HG03039 (cell line): Measurements from ENCODE around the gene SPDYE6.
"Not testable (repeated sequence)": the region's sequence is repeated elsewhere in the genome, so short reads cannot be mapped to it uniquely, and the experiment has no call there.

Experiments
- ATAC-seq: cut with Tn5 transposase; IDR thresholded peaks from one replicate; pipeline ENCODE4 v1.9.1; 2021; ENCODE audit warnings: mild to moderate bottlenecking, moderate library complexity; ENCODE audit not compliant: unreplicated experiment

The SPDYE6 gene

GRCh38 chr7:102318482-102318971, 37.7 kb downstream of the SPDYE6 start:
- no peak for ATAC-seq

DNA sequence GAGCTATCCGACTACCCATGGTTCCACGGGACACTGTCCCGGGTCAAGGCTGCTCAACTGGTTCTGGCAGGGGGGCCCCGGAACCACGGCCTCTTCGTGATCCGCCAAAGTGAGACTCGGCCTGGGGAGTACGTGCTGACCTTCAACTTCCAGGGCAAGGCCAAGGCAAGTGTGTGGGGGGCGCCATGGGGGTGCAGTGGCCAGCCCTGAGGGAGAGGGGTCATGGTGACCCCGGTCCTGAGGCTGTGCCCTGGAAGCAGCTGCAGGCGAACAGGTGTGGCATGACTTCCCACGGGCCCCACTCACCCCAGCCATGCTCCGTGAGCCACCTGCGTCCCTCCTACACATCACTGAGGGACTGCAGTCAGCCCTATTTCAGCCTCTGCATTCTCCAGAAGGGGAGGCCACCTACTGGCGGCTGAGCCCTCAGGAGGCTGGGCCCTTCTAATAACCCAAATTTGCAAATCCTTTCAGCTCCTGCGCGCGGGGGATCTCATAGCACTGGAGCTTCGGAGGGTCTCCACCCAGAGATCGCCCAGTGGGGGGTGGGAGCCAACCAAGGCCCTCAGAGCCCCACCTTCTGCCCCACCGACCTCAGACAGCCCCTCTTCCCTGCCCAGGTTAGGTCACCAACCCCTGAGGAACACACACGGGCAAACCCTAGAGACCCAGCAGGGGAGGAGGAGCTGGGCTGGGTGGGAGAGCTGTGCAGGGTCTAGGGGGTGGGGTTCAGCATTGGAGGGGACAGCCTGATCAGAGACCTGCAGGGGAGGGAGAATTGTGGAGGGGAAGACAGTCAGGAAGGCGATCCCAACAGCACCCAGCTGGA, 38.8 kb downstream of the SPDYE6 start:
- no peak for ATAC-seq

DNA sequence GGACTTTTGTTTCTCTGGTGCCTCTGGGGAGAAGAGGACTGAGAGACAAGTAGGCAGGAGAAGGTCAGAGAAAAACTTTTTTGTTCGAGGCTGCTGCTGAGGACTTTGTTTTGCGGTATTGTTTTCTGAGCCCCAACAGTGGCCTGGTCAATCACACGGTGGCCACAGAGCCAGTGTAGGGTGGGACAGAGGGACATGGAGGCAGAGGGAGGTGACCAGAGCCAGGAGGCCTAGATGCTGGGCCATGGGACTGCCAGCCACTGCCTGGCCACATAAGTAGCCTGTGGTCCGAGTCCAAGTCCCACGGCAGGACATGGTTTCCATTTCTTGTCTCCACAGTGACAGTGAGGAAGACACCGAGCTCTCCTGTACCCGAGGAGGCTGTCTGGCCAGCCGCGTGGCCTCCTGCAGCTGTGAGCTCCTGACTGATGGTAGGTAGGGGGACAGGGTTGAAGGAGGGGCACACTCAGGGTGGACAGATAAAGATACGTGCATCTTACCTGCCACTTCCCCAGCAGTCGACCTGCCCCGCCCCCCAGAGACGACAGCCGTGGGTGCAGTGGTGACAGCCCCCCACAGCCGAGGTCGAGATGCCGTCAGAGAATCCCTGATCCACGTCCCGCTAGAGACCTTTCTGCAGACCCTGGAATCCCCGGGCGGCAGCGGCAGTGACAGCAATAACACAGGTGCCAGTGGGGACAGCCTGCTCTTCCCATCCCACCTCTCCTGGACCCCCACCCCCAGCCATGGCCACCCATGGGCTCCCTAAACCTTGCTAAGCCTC, 42.1 kb downstream of the SPDYE6 start:
- ATAC-seq, result no peak

- no peak for ATAC-seq
Observed at GRCh38 chr7:102312317-102312716, 43.9 kb downstream of the SPDYE6 start.

- ATAC-seq, result no peak
Observed at GRCh38 chr7:102310414-102310815, 45.8 kb downstream of the SPDYE6 start.

- peak; percentile 58 for ATAC-seq
Observed at GRCh38 chr7:102306916-102307677, 49.1 kb downstream of the SPDYE6 start.

DNA sequence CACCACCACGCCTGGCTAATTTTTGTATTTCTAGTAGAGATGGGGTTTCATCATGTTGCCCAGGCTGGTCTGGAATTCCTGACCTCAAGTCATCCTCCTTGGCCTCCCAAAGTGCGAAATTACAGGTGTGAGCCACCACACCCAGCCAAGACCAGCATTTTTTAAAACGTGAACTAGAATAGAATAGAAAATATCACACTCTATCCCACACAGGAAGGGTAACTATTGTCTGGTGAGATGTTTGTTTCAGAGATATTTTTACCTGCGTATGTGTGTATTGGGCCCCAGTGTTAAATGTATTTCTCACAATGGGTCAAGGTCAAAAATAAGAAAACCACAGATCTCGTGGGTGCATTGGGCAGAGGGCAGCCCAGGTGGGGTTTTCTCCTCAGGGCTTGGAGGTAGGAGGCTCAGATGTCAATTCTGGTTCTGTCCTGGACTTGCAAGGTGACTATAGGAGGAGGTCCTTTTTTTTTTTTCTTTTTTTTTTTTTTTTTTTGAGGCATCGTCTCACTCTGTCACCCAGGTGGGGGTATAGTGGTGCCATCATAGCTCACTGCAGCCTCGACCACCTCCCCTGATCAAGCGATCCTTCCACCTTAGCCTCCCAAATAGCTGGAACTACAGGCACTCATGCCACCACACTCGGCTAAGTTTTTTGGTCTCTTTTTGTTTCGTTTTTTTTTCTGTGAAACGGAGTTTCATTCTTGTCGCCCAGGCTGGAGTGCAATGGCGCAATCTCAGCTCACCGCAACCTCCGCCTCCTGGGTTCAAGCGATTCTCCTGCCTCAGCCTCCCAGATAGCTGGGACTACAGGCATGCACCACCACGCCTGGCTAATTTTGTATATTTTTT, 50.6 kb downstream of the SPDYE6 start:
- peak; percentile 35 for ATAC-seq

GRCh38 chr7:102304668-102305067, 51.6 kb downstream of the SPDYE6 start:
- ATAC-seq, result no peak

DNA sequence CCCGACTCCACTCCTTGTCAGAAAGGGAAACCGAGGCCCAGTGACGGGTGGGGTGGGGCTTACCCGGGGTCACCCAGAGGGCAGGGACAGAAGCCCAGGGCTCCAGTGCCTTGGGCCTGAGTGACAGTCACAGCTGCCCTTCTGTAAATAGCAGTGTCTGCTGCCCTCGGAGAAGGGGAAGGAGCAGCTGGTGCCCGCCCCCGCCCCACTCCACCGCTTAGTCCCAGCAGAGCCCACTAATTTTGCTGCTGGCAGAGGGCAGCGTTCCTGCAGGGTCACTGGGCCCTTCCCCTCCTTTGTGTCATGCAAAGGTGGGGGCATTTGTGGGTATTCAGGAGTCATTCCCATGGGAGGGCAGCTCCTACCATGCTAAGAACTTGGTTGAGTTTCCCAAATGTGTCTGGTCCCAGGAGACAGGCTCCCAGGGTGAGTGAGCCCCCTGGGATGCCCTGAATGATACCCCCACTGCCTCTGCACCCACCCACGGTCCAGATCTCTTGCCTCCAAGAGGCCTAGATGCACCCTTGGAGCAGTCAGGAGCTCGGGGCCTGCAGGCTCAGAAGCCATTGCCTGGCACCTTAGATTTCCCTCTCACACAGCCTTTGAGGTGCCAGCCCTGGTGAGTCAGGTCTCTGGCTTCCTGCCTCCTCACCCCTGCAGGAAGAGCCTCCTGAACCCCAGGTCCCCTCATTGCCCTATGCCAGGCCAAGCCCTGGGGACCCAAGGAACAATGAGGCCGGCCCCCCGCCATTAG, 52.4 kb downstream of the SPDYE6 start:
- no peak for ATAC-seq

DNA sequence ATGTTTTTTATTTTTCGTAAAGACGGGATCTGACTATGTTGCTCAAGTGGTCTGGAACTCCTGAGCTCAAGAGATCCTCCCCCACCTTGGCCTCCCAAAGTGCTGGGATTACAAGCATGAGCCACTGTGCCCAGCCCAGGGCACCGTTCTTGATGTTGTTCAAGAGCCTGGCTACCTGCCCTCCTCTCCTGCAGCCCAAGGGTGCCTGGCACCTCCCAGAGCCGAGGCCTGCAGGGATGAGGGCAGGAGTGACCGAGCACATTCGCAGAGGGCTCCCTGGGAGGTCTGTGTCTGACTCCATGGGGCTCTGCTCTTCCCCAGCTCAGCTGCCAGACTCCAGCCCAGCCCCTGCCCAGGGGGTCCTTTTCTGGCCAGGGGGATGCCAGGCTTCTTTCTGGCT, 54.2 kb downstream of the SPDYE6 start:
- ATAC-seq, result no peak

- not testable (repeated sequence) for ATAC-seq
Observed at GRCh38 chr7:102301367-102301766, 54.9 kb downstream of the SPDYE6 start.

DNA sequence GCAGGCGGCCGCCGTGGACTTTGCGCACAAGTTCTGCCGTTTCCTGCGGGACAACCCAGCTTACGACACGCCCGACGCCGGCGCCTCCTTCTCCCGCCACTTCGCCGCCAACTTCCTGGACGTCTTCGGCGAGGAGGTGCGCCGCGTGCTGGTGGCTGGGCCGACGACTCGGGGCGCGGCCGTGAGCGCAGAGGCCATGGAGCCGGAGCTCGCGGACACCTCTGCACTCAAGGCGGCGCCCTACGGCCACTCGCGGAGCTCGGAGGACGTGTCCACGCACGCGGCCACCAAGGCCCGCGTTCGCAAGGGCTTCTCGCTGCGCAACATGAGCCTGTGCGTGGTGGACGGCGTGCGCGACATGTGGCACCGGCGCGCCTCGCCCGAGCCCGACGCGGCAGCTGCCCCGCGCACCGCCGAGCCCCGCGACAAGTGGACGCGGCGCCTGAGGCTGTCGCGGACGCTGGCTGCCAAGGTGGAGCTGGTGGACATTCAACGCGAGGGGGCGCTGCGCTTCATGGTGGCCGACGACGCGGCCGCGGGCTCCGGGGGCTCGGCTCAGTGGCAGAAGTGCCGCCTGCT, 55.5 kb downstream of the SPDYE6 start:
- ATAC-seq, result no peak

GRCh38 chr7:102297487-102298218, 58.6 kb downstream of the SPDYE6 start:
- ATAC-seq, result no peak

GRCh38 chr7:102296514-102296913, 59.7 kb downstream of the SPDYE6 start:
- ATAC-seq, result no peak

- ATAC-seq, result no peak
Observed at GRCh38 chr7:102296179-102296438, 60.1 kb downstream of the SPDYE6 start.
